ENCODE measurements around the gene PLXND1. TPM values are rescaled to one million over a fixed set of nuclear protein-coding genes. Genes with fewer than 3 reads are reported as not detected.

Gene PLXND1
- total and polyA plus RNA-seq, 2 donors (not counting 1 experiment from before 2014, with no cell fraction given): 3.3 to 74.4 TPM

DNA sequence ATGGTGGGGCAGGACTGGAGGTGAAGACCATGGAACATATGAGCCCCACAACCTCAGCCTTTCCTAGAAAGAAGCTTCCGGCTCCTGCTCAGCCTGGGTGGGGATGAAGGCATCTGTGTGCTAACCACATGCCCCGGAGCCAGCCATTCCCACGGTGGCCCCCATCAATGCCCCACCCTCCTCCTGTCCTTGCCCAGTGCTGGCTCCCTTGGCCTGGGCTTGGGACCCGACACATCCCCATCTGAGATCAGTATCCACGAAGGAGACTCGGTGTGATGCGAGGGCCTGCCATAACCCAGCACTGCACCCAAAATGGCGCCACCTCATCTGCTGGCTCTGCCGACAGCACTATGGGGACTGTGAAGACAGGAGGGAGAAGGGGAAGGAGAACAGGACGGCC, 16.5 kb upstream of the PLXND1 start:
- H3K9ac ChIP-seq (ENCODE audit: low read length): no peak overlapping the region
- H2AFZ ChIP-seq (ENCODE audit: insufficient read depth, low read depth, low read length, poor library complexity, severe bottlenecking): no peak overlapping the region
- H3K27me3 ChIP-seq (replicated peaks in 1 of 4; ENCODE audit: control extremely low read depth in 1 of 4, control insufficient read depth in 3 of 4, insufficient read depth in 4 of 4, low read length in 3 of 4): peaks cover 0 to 15% (median 6%) of the 10 kb centered on the region in 4 experiments
- peaks cover 22% of the 10 kb centered on the region for H3K4me1 Mint-ChIP-seq
- 98% methylated on average over 6 of the region's 10 CpGs for WGBS (ENCODE audit: insufficient coverage)
- peaks cover 5% of the 10 kb centered on the region for H3K27me3 Mint-ChIP-seq
- no peaks in the 10 kb centered on the region for H3K36me3 ChIP-seq (replicated peaks in 1 of 2; ENCODE audit: control extremely low read depth in 1 of 2, control insufficient read depth in 1 of 2, extremely low read depth in 1 of 2, insufficient read depth in 2 of 2, low read length in 1 of 2)
- ATAC-seq (ENCODE audit: low read depth) (no peak), DNase-seq (no peak)
- H3K27ac Mint-ChIP-seq: no peak overlapping the region
- H3K4me1 ChIP-seq (ENCODE audit: control insufficient read depth in 2 of 2, insufficient read depth in 2 of 2, low read length in 2 of 2): peaks cover 13 to 34% of the 10 kb centered on the region in 2 donors
- peaks cover 0 to 4% (median 0%) of the 10 kb centered on the region in 3 donors for H3K9me3 ChIP-seq (ENCODE audit: control extremely low read depth in 1 of 3, control insufficient read depth in 2 of 3, insufficient read depth in 1 of 3, low read length in 2 of 3)
- no peaks in the 10 kb centered on the region for H3K9me3 Mint-ChIP-seq (ENCODE audit: insufficient read depth)
- no peak overlapping the region for H3K27ac ChIP-seq (ENCODE audit: low read length in 2 of 2)
- H4K20me1 ChIP-seq (ENCODE audit: control insufficient read depth, insufficient read depth, low read length, poor library complexity, severe bottlenecking): no peaks in the 10 kb centered on the region
- ChIA-PET CTCF (no interaction called here), POLR2A (no interaction called here)
- no peak overlapping the region for H3K4me3 Mint-ChIP-seq
- no peaks in the 10 kb centered on the region for H3K79me2 ChIP-seq (ENCODE audit: control insufficient read depth, insufficient read depth, low read length)
- TF ChIP-seq EZH2 (IDR thresholded peaks at IDR 0.05; ENCODE audit: borderline replicate concordance, insufficient read depth, low read depth, low read length, poor library complexity, severe bottlenecking) (no peak), CTCF (IDR thresholded peaks at IDR 0.05) (no peak)
- no peak overlapping the region for H3K4me3 ChIP-seq (ENCODE audit: control extremely low read depth in 1 of 5, extremely low read depth in 1 of 5, insufficient read depth in 1 of 5, low read depth in 2 of 5, low read length in 4 of 5)
- intact Hi-C loops (cut with micrococcal nuclease): no loop called here
- no peak overlapping the region for H3K4me2 ChIP-seq (replicated peaks; ENCODE audit: low read depth, low read length, poor library complexity, severe bottlenecking)

DNA sequence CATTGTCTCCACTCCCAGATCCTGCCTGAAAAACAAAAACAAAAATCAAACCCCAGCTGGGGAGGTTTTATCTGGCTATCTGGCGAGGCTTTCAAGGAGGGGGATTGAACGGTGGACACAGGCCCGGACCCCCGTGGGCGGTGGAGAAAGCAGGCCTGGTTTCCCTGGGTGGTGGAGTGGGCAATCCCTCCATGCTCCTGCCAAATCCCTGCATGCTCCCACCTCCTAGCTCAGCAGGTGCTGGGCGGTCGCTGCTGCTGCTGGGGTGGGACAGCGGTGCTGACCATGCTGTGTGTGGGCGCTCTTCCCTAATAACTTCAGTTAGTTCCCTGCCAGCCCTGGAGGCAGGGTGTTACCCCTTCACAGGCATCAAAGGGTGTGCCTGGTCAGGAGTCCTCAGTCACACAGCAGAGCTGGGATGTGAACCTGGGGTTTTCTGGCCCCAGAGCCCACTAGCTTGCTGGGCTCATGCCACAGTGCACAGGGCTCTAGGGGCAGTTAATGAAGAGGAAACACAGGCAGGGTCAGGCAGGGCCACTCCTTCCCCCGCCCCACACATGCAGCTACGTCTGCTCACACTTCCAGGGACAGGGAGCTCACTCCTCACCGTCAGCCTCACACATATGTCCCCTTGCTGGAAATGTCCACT, 15.9 kb upstream of the PLXND1 start:
- H3K4me3 ChIP-seq (ENCODE audit: control extremely low read depth in 1 of 5, extremely low read depth in 1 of 5, insufficient read depth in 1 of 5, low read depth in 2 of 5, low read length in 4 of 5): no peak overlapping the region
- Mint-ChIP-seq H3K27me3 (peaks cover 5% of the 10 kb centered on the region), H3K4me1 (peaks cover 17% of the 10 kb centered on the region), H3K9me3 (ENCODE audit: insufficient read depth) (no peaks in the 10 kb centered on the region), H3K4me3 (no peak overlapping the region), H3K27ac (no peak overlapping the region)
- H4K20me1 ChIP-seq (ENCODE audit: control insufficient read depth, insufficient read depth, low read length, poor library complexity, severe bottlenecking): no peaks in the 10 kb centered on the region
- peaks cover 0 to 16% (median 7%) of the 10 kb centered on the region in 4 experiments for H3K27me3 ChIP-seq (replicated peaks in 1 of 4; ENCODE audit: control extremely low read depth in 1 of 4, control insufficient read depth in 3 of 4, insufficient read depth in 4 of 4, low read length in 3 of 4)
- POLR2A ChIA-PET: no interaction called here
- CTCF ChIA-PET: no interaction called here
- no peaks in the 10 kb centered on the region for H3K36me3 ChIP-seq (replicated peaks in 1 of 2; ENCODE audit: control extremely low read depth in 1 of 2, control insufficient read depth in 1 of 2, extremely low read depth in 1 of 2, insufficient read depth in 2 of 2, low read length in 1 of 2)
- H3K4me2 ChIP-seq (replicated peaks; ENCODE audit: low read depth, low read length, poor library complexity, severe bottlenecking): no peak overlapping the region
- H3K9me3 ChIP-seq (ENCODE audit: control extremely low read depth in 1 of 3, control insufficient read depth in 2 of 3, insufficient read depth in 1 of 3, low read length in 2 of 3): peaks cover 0 to 4% (median 0%) of the 10 kb centered on the region in 3 donors
- no peak for ATAC-seq (ENCODE audit: low read depth)
- no peak overlapping the region for H3K27ac ChIP-seq (ENCODE audit: low read length in 2 of 2)
- WGBS (ENCODE audit: insufficient coverage): 88% methylated on average over 7 of the region's 12 CpGs
- peaks cover 13 to 29% of the 10 kb centered on the region in 2 donors for H3K4me1 ChIP-seq (ENCODE audit: control insufficient read depth in 2 of 2, insufficient read depth in 2 of 2, low read length in 2 of 2)
- H3K9ac ChIP-seq (ENCODE audit: low read length): no peak overlapping the region
- intact Hi-C loops (cut with micrococcal nuclease): no loop called here
- no peaks in the 10 kb centered on the region for H3K79me2 ChIP-seq (ENCODE audit: control insufficient read depth, insufficient read depth, low read length)
- TF ChIP-seq EZH2 (IDR thresholded peaks at IDR 0.05; ENCODE audit: borderline replicate concordance, insufficient read depth, low read depth, low read length, poor library complexity, severe bottlenecking) (no peak), CTCF (IDR thresholded peaks at IDR 0.05) (no peak)
- no peak for DNase-seq
- H2AFZ ChIP-seq (ENCODE audit: insufficient read depth, low read depth, low read length, poor library complexity, severe bottlenecking): no peak overlapping the region
